DOHH2 (cell line): ENCODE measurements around the gene LAMA2.

Experiments used
- H3F3A ChIP-seq: fragments of 200-600 bp; sonication (generic), shearing (Covaris generic); 2 replicates; pipeline ENCODE4 v1.6.0; 2016; ENCODE audit warnings: antibody characterized with exemption, mild to moderate bottlenecking; ENCODE audit not compliant: control insufficient read depth, insufficient read depth
- H3K27ac ChIP-seq: fragments of 200-600 bp; sonication (generic); 2 replicates; pipeline ENCODE4 v1.5.1; 2014; ENCODE audit warnings: low read depth, mild to moderate bottlenecking, low read length, moderate library complexity
- H3K27me3 ChIP-seq: fragments of 200-600 bp; sonication (generic); 2 replicates; pipeline ENCODE4 v1.6.1; 2014; ENCODE audit warnings: mild to moderate bottlenecking, low read length, mixed read lengths; ENCODE audit not compliant: control insufficient read depth
- H3K36me3 ChIP-seq: fragments of 200-600 bp; sonication (generic); 2 replicates; pipeline ENCODE4 v1.6.1; 2014; ENCODE audit warnings: mild to moderate bottlenecking, low read length, moderate library complexity, mixed read lengths; ENCODE audit not compliant: control insufficient read depth
- H3K4me1 ChIP-seq: fragments of 200-600 bp; sonication (generic); 2 replicates; pipeline ENCODE4 v1.6.1; 2014; ENCODE audit warnings: mild to moderate bottlenecking, low read length, mixed read lengths; ENCODE audit not compliant: control insufficient read depth
- H3K4me2 ChIP-seq: fragments of 200-600 bp; sonication (generic); 2 replicates; pipeline ENCODE4 v1.6.0; 2014; ENCODE audit warnings: mild to moderate bottlenecking, low read length, moderate library complexity
- H3K4me3 ChIP-seq: fragments of 200-600 bp; sonication (generic); 2 replicates; pipeline ENCODE4 v1.5.1; 2014; ENCODE audit warnings: mild to moderate bottlenecking, low read length, mixed read lengths
- H3K79me2 ChIP-seq: fragments of 200-600 bp; sonication (generic); 2 replicates; pipeline ENCODE4 v1.6.1; 2014; ENCODE audit warnings: mild to moderate bottlenecking, low read length, mixed read lengths; ENCODE audit not compliant: control insufficient read depth
- H3K9me2 ChIP-seq: fragments of 200-600 bp; sonication (generic); replicated peaks from 2 replicates; pipeline ENCODE4 v1.6.1; 2014; ENCODE audit warnings: mild to moderate bottlenecking, low read length, mixed read lengths; ENCODE audit not compliant: control insufficient read depth
- H3K9me3 ChIP-seq: fragments of 200-600 bp; sonication (generic); 2 replicates; pipeline ENCODE4 v1.6.1; 2014; ENCODE audit warnings: antibody characterized with exemption, low read length, mixed read lengths; ENCODE audit not compliant: control insufficient read depth, insufficient read depth
- H4K20me1 ChIP-seq: fragments of 200-600 bp; sonication (generic); 2 replicates; pipeline ENCODE4 v1.6.0; 2014; ENCODE audit warnings: low read depth, mild to moderate bottlenecking, antibody characterized with exemption, low read length, moderate library complexity; ENCODE audit not compliant: control insufficient read depth, insufficient read depth
- EZH2phosphoT487 ChIP-seq: fragments of 200-600 bp; sonication (generic); IDR thresholded peaks from 2 replicates; pipeline ENCODE4 v1.6.1; 2017; ENCODE audit warnings: borderline replicate concordance, mild to moderate bottlenecking, antibody characterized with exemption, low read length, moderate library complexity, mixed read lengths
- TF ChIP-seq, protein P1 (sequence below): fragments of 200-600 bp; sonication (generic); IDR thresholded peaks from one replicate; pipeline ENCODE4 v1.5.1; 2014; ENCODE audit warnings: antibody characterized with exemption, mild to moderate bottlenecking, low read depth, low read length; ENCODE audit not compliant: poor library complexity, severe bottlenecking

LAMA2 gene

DNA sequence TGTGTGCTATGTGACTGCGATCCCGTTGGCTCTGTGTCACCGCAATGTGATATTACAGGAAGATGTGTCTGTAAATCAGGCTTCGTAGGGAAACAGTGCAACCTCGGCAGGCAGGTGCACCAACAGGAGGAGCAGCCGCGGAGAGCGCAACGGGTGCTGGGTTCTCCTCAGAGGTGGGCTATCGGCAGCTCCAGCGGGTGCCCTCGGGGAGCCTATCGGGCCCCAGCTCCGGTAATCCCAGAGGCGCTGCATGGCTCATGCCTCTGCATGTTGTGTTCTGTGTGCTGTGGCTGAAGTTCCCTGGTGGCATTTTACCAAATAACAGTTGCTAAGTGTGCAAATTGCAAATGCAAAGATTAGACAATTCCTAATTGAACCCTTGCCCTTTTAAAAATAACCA lies 409.9 kb downstream of the LAMA2 start:
- H3K9me2 ChIP-seq, result no peaks in the 10 kb centered on the region
- no peak overlapping the region for H3K27ac ChIP-seq
- no peaks in the 10 kb centered on the region for H3F3A ChIP-seq
- H3K36me3 ChIP-seq, result no peaks in the 10 kb centered on the region
- no peaks in the 10 kb centered on the region for H3K79me2 ChIP-seq
- no peaks in the 10 kb centered on the region for H3K9me3 ChIP-seq
- no peak overlapping the region for H3K4me2 ChIP-seq
- H3K4me3 ChIP-seq, result no peak overlapping the region
- no peaks in the 10 kb centered on the region for H3K27me3 ChIP-seq
- no peak for TF ChIP-seq EZH2phosphoT487
- TF ChIP-seq, protein P1, sequence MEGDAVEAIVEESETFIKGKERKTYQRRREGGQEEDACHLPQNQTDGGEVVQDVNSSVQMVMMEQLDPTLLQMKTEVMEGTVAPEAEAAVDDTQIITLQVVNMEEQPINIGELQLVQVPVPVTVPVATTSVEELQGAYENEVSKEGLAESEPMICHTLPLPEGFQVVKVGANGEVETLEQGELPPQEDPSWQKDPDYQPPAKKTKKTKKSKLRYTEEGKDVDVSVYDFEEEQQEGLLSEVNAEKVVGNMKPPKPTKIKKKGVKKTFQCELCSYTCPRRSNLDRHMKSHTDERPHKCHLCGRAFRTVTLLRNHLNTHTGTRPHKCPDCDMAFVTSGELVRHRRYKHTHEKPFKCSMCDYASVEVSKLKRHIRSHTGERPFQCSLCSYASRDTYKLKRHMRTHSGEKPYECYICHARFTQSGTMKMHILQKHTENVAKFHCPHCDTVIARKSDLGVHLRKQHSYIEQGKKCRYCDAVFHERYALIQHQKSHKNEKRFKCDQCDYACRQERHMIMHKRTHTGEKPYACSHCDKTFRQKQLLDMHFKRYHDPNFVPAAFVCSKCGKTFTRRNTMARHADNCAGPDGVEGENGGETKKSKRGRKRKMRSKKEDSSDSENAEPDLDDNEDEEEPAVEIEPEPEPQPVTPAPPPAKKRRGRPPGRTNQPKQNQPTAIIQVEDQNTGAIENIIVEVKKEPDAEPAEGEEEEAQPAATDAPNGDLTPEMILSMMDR, result no peak
- H4K20me1 ChIP-seq, result no peaks in the 10 kb centered on the region
- no peaks in the 10 kb centered on the region for H3K4me1 ChIP-seq

DNA sequence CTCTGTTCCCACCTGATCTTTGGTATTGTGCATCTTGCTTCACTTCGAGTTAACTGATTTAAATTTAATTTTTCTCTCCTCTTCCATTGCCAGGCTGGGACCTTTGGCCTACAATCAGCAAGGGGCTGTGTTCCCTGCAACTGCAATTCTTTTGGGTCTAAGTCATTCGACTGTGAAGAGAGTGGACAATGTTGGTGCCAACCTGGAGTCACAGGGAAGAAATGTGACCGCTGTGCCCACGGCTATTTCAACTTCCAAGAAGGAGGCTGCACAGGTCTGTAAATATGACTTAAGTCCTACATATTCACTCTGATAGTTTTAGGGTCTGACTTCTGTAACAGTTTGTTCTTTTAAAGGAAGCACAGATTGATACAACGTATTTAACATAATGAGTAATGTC lies 414.7 kb downstream of the LAMA2 start:
- no peak overlapping the region for H3K27ac ChIP-seq
- TF ChIP-seq EZH2phosphoT487, result no peak
- TF ChIP-seq, protein P1, result no peak
- H3K9me3 ChIP-seq, result no peaks in the 10 kb centered on the region
- H3K27me3 ChIP-seq, result no peaks in the 10 kb centered on the region
- no peaks in the 10 kb centered on the region for H3K79me2 ChIP-seq
- no peaks in the 10 kb centered on the region for H3K4me1 ChIP-seq
- H3F3A ChIP-seq, result no peaks in the 10 kb centered on the region
- H3K4me3 ChIP-seq, result no peak overlapping the region
- H3K4me2 ChIP-seq, result no peak overlapping the region
- H3K9me2 ChIP-seq, result no peaks in the 10 kb centered on the region
- no peaks in the 10 kb centered on the region for H3K36me3 ChIP-seq
- no peaks in the 10 kb centered on the region for H4K20me1 ChIP-seq

DNA sequence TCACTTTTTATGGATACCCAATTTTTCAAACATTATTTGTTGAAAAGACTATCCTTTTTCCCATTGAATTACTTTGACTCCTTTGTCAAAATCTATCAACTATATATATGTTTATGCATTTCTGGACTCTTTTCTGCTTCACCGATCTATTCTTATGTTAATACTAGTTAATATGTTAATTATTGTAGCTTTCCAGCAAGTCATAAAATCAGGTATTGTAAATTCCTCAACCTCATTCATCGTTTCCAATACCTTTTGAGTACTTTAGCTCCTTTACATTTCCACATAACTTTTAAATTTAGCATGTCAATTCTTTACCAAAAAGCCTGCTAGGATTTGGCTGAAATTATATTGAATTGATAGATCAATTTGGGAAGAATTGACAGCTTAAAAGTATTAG lies 419.7 kb downstream of the LAMA2 start:
- Histone ChIP-seq H3K79me2 (no peaks in the 10 kb centered on the region), H3K9me2 (no peaks in the 10 kb centered on the region), H3K4me3 (no peak overlapping the region), H3K27me3 (no peaks in the 10 kb centered on the region), H3K9me3 (no peaks in the 10 kb centered on the region), H3K36me3 (no peaks in the 10 kb centered on the region), H3K27ac (no peak overlapping the region), H3F3A (no peaks in the 10 kb centered on the region), H3K4me1 (no peaks in the 10 kb centered on the region), H3K4me2 (no peak overlapping the region), H4K20me1 (no peaks in the 10 kb centered on the region)
- no peak for TF ChIP-seq EZH2phosphoT487

DNA sequence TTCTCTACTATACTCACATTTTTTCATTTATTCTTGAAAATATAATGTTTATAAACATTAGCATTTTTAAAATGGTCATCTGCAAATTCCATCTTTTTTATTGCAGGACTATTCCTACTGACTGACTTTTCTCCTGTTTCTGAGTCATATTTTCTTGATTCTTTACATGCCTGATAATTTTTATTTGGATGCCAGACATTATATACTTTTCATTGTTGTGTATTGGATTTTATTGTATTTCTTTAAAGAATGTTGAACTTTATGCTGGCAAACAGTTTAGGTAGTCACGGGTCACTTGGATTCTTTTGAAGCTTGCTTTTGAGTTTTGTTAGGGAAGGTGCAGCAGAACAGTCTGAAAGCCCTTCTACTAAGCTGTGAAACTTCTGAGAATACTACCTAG lies 423.9 kb downstream of the LAMA2 start:
- Histone ChIP-seq H3K27me3 (no peaks in the 10 kb centered on the region), H3K4me1 (no peaks in the 10 kb centered on the region), H3K27ac (no peak overlapping the region), H3K36me3 (no peaks in the 10 kb centered on the region), H3K9me3 (no peaks in the 10 kb centered on the region), H3K4me2 (no peak overlapping the region), H3K79me2 (no peaks in the 10 kb centered on the region), H3K9me2 (no peaks in the 10 kb centered on the region), H3K4me3 (no peak overlapping the region), H3F3A (no peaks in the 10 kb centered on the region), H4K20me1 (no peaks in the 10 kb centered on the region)
- TF ChIP-seq, protein P1, result no peak
- TF ChIP-seq EZH2phosphoT487, result no peak
